C4-2B (cell line): ENCODE results near the gene ZBTB8B.
"Not testable (repeated sequence)": the region's sequence is repeated elsewhere in the genome, so short reads cannot be mapped to it uniquely, and the experiment has no call there.

ENCODE experiments used
- ZFX ChIP-seq: fragments of 450-650 bp; IDR thresholded peaks from 2 replicates; pipeline ENCODE4 v1.6.1; 2017
- TF ChIP-seq, protein P1 (sequence below): fragments of 450-650 bp; conservative IDR thresholded peaks from 2 replicates; pipeline ENCODE4 v1.5.1; 2017; ENCODE audit warnings: mild to moderate bottlenecking

DNA sequence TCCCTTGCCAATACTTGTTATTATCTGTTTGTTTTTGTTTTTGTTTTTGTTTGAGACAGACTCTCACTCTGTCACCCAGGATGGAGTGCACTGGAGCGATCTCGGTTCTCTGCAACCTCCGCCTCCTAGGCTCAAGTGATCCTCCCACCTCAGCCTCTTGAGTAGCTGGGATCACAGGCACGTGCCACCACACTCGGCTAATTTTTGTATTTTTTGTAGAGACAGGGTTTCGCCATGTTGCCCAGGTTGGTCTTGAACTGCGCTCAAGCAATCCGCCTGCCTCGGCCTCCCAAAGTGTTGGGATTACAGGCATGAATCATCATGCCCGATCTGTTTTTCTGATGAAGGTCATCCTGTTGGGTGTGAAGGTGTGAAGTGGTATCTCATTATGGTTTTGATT is 23.4 kb upstream of the ZBTB8B start:
- TF ChIP-seq, protein P1, sequence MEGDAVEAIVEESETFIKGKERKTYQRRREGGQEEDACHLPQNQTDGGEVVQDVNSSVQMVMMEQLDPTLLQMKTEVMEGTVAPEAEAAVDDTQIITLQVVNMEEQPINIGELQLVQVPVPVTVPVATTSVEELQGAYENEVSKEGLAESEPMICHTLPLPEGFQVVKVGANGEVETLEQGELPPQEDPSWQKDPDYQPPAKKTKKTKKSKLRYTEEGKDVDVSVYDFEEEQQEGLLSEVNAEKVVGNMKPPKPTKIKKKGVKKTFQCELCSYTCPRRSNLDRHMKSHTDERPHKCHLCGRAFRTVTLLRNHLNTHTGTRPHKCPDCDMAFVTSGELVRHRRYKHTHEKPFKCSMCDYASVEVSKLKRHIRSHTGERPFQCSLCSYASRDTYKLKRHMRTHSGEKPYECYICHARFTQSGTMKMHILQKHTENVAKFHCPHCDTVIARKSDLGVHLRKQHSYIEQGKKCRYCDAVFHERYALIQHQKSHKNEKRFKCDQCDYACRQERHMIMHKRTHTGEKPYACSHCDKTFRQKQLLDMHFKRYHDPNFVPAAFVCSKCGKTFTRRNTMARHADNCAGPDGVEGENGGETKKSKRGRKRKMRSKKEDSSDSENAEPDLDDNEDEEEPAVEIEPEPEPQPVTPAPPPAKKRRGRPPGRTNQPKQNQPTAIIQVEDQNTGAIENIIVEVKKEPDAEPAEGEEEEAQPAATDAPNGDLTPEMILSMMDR: not testable (repeated sequence)
- not testable (repeated sequence) for TF ChIP-seq ZFX
